Right ventricle myocardium superior (tissue), 1 donor: ENCODE data around the gene CYP2F1. TPM values are rescaled to one million over a fixed set of nuclear protein-coding genes. Genes with fewer than 3 reads are reported as not detected.

Source experiments
- ATAC-seq: fragments of 200-7000 bp; cut with Tn5 transposase; one replicate; pipeline ENCODE4 v1.9.1; 2020; ENCODE audit warnings: mild to moderate bottlenecking; ENCODE audit not compliant: poor library complexity
- DNase-seq: peaks from one replicate; pipeline ENCODE4 v3.0.0-alpha.2; 2020
- intact Hi-C: fragments of 100-400 bp; cut with DNase I; formaldehyde crosslinking; loops from one replicate; pipeline ENCODE4 v1.11.2; 2022
- total RNA-seq: library from RNA; stranded (reverse); fragmentation: NEBNext Ultra II Directional; extraction: Animal tissue kit (Norgen Biotek cat#: 25700); gene quantifications from one replicate; pipeline ENCODE4 v1.2.1, GENCODE V29; 2021
- donor health status: DM: no; HTN: yes; CAD: no; lungs with severe emphysema.

The CYP2F1 gene
- total RNA-seq, 1 donor from 2014 or later: not detected

DNA sequence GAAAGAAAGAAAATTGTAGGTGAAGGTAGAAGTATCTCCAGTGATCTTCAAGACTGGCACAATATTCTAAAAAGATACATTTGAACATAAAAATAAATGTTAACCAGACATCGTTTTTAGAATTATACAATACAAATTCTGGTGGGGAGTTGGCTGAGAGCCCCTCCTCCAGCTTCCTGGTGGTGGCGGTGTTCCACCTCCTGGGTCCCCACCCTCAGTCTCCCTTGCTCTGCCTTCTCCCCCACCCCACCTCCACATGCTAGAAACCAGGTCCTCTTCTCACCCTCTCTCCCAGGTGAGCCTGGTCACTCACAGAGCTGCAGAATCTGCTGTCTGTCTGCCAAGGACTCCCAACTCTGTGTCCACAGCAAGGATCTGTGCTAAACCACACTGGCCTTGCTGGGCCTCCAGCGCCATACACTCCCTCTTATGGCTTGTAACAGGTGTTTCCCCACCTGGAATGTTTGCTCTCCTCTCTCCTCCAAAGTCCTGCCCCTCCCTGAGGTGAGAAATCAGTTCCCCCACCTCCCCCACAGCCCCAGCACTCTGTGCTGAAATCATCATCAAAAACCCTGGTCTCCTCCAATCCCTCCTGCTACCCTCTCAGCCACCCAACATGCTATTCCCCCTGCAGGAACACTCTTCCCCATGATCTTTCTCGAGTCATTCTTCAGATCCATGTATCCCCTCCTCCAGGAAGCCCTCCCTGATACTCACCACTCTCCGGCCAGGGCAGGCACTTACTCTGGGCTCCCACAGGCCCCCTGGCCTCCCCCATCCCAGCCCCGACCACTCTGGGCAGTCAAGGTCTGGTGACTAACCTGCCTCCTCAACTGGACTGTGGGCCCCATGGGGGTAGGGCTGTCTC is 58.3 kb downstream of the CYP2F1 start:
- DNase-seq: no peak
- intact Hi-C loops: no loop called here

GRCh38 chr19:41174297-41174928 is 60.2 kb downstream of the CYP2F1 start:
- no peak for ATAC-seq
- DNase-seq: no peak
- intact Hi-C loops: no loop called here

More for the DNA sequence above, 58.3 kb downstream of the CYP2F1 start:
- ATAC-seq: no peak

- intact Hi-C loops: no loop called here
Measured at GRCh38 chr19:41175801-41176777, 61.9 kb downstream of the CYP2F1 start.

More at GRCh38 chr19:41175801-41176777, 61.9 kb downstream of the CYP2F1 start:
- ATAC-seq (peak; percentile 85), DNase-seq (peak; percentile 54)

Other genes starting within 250 kb of the CYP2F1 start
- not detected for gene CYP2A7, start 232.2 kb upstream of the CYP2F1 start, total RNA-seq
- 0.27 TPM for gene CYP2B6, start 123.2 kb upstream of the CYP2F1 start, total RNA-seq
- not detected for gene CYP2A13, start 26.0 kb upstream of the CYP2F1 start, total RNA-seq
- gene CYP2S1, start 78.8 kb downstream of the CYP2F1 start, total RNA-seq: 0.56 TPM
- gene AXL, start 104.8 kb downstream of the CYP2F1 start, total RNA-seq: 18.0 TPM
- gene HNRNPUL1, start 149.9 kb downstream of the CYP2F1 start, total RNA-seq: 114 TPM
- 14.3 TPM for gene CCDC97, start 195.7 kb downstream of the CYP2F1 start, total RNA-seq
- 13.1 TPM for gene TGFB1, start 239.5 kb downstream of the CYP2F1 start, total RNA-seq
- gene B9D2, start 249.7 kb downstream of the CYP2F1 start, total RNA-seq: 2.6 TPM